Measurements from ENCODE around the gene SETBP1. TPM values are rescaled to one million over a fixed set of nuclear protein-coding genes. Genes with fewer than 3 reads are reported as not detected.

The SETBP1 gene
- total RNA-seq: 21.9 and 22.6 TPM in 2 replicates

DNA sequence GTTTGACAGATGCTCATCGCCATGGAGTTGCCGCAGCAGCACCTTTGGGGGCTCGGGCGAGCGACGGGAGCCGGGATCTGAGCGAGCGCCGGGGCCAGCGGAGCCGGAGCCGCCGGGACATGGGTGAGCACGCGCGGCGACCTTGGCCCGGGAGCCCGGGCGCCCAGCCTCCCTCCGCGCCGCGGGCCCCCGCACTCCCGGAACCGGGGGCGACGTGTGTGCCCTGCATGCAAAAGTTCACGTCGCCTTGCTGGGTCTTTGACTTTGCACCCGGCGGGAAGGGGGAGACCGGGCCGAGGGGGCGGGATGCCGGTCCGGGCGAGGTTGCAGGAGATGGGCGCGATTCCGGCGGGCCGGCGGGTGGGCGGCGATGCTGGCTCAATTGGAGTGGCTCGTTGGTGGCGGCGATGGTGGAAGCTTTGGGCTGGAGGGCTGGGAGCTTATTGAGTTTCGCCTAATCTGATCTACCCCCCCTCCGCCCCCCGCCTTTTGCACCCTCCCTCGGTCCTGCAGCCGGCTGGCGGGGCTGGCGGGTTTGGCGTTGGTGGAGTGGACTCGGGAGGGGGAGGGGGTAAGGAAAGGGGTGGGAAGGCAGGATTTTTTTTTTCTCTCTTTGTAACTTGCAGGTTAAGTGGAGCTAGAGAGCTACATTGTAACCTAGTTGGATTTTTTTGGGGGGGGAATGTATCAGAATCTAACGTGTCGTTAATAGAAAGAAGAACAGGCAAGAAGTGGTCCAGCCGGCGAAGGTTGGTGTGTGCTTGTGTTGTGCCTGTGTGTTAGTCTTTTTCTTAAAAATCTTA, at the start of gene SETBP1:
SETBP1 (plus strand) TSS at position 616 of the 803 bp plus-strand sequence. CDS start 20,459 bp downstream, outside the sequence.
- H3K27me3 Mint-ChIP-seq: peaks cover 24% of the 10 kb centered on the region
- peak; percentile 78 for DNase-seq
- no peaks in the 10 kb centered on the region for H3K9me3 Mint-ChIP-seq
- peak within 1 kb of the TSS; percentile 89 for H3K27ac Mint-ChIP-seq
- no peaks in the 10 kb centered on the region for H3K36me3 Mint-ChIP-seq (ENCODE audit: low read depth)
- intact Hi-C loops (cut with micrococcal nuclease): loop anchor here (1.0 to 2.0 kb wide), 4 partner anchors 18 to 213 kb away; no protein-coding TSS in a partner anchor
- no peak within 1 kb of the TSS for H3K4me3 Mint-ChIP-seq
- peaks cover 6% of the 10 kb centered on the region for H3K4me1 Mint-ChIP-seq

DNA sequence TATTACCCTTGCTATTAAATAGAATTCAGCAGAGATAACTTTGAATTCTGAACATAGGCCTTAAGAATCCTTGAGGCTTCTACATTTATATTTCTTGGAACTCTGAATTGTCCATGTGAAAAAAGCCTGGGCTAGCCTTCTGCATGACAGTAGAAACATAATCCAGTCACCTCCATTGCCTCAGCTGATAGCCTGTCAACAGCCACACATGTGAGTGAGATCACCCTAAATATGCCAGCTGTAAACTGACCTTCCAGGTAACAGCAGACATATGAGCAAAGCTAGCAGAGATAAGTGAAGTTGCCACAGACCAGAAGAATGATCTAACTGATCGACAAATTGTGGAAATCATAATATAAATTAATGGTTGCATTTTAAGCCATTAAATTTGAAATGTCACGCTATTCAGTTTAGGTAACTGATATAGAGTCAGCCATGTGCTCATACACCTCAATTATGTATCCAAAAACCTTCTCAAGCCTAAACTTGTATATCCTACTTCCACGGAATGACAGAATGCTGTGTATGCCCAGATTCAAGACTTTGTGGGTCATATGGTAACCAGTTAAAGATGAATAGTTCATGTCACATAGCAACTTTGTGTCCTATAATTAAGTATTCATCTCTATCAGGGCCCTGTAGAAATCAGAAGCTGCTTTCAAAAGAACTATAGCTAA, 48.1 kb upstream of the SETBP1 start:
- H3K4me3 Mint-ChIP-seq: no peak overlapping the region
- no peaks in the 10 kb centered on the region for H3K36me3 Mint-ChIP-seq (ENCODE audit: low read depth)
- no peak for DNase-seq
- H3K4me1 Mint-ChIP-seq: peaks cover 2% of the 10 kb centered on the region
- H3K27me3 Mint-ChIP-seq: peaks cover 4% of the 10 kb centered on the region
- peaks cover 5% of the 10 kb centered on the region for H3K9me3 Mint-ChIP-seq
- intact Hi-C loops (cut with micrococcal nuclease): no loop called here
- no peak overlapping the region for H3K27ac Mint-ChIP-seq

DNA sequence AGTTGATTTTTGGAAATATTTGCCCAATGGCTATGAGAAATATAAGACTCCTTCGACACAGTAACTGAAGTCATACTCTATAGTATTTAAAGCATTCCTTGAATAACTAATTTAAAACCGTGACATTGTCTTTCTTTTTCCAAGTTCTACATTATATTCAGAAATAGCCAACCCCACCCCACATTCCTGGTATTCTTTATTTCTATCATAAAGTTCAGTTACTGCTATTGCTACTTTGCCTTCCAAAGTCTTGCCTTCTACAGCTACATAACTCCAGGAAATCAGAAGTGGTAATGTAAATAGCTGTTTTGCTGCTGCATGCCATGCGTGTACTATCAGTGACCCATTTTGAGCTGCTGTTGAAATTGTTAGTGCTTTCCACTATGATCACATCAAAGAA, 45.1 kb upstream of the SETBP1 start:
- intact Hi-C loops (cut with micrococcal nuclease): no loop called here
- peaks cover 4% of the 10 kb centered on the region for H3K27me3 Mint-ChIP-seq
- DNase-seq: no peak
- H3K36me3 Mint-ChIP-seq (ENCODE audit: low read depth): no peaks in the 10 kb centered on the region
- peaks cover 3% of the 10 kb centered on the region for H3K4me1 Mint-ChIP-seq
- H3K27ac Mint-ChIP-seq: no peak overlapping the region
- no peak overlapping the region for H3K4me3 Mint-ChIP-seq
- peaks cover 5% of the 10 kb centered on the region for H3K9me3 Mint-ChIP-seq

DNA sequence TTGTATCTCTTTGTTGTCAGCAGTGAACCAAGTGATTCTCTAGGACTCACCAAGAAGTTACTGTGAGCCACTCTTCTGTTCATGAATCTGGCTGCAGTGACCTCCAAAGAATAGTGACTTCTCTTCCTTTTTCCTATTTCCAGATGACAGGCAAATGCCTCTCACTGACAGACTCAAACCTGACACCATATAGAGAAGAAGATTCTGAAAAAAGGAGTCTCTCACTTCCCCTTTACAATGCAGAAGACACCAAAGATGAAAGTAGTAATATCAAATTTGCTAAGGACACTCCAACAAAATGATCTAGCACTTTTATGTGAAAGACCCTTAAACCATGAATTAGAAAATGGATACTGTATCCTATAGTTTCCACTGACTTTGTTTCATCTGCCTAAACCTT, 44.4 kb upstream of the SETBP1 start:
- no peak overlapping the region for H3K27ac Mint-ChIP-seq
- H3K36me3 Mint-ChIP-seq (ENCODE audit: low read depth): no peaks in the 10 kb centered on the region
- H3K27me3 Mint-ChIP-seq: peaks cover 9% of the 10 kb centered on the region
- peaks cover 3% of the 10 kb centered on the region for H3K4me1 Mint-ChIP-seq
- no peak overlapping the region for H3K4me3 Mint-ChIP-seq
- intact Hi-C loops (cut with micrococcal nuclease): no loop called here
- peaks cover 2% of the 10 kb centered on the region for H3K9me3 Mint-ChIP-seq
- no peak for DNase-seq

DNA sequence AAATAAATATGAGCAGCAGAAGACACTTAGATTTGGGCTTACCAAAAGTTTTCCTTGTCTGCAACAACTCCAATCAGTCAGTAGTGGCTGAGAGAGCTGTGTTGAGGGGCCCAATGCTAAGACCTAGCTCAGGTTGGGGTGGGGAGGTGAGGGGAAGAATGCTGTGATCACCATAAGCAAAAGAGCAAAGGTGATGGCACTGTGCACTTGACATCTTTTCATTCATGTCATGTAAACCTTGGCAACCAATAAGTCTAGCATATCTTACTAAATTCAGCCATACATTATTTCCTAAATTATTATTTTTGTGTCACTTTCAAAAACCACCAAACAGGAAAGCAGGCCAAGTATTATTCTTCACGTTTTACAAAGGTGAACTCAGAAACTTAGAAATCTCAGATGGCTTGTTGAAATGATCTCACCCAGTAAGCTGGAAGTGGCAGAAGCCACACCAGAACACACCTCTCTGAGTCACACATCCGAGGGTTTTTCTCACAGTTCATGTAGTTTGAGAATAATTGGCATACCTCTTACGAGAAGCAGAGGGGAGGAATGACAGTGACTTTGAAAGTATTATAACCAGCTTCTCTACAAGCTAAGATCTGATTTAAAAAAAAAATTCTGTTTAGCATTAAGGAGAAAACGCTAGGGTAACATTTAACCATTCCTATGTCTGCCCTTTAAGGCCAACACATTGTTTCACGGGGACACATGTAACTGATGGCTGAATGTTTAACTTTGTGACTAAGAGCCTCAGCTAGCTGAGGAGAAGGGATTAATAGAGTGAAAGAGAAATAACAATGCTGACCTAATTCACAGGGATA, 43.3 kb upstream of the SETBP1 start:
- intact Hi-C loops (cut with micrococcal nuclease): no loop called here
- Mint-ChIP-seq H3K4me3 (no peak overlapping the region), H3K27ac (no peak overlapping the region), H3K27me3 (peaks cover 10% of the 10 kb centered on the region), H3K4me1 (peaks cover 3% of the 10 kb centered on the region), H3K36me3 (ENCODE audit: low read depth) (no peaks in the 10 kb centered on the region), H3K9me3 (no peaks in the 10 kb centered on the region)
- DNase-seq: peak; percentile 58

DNA sequence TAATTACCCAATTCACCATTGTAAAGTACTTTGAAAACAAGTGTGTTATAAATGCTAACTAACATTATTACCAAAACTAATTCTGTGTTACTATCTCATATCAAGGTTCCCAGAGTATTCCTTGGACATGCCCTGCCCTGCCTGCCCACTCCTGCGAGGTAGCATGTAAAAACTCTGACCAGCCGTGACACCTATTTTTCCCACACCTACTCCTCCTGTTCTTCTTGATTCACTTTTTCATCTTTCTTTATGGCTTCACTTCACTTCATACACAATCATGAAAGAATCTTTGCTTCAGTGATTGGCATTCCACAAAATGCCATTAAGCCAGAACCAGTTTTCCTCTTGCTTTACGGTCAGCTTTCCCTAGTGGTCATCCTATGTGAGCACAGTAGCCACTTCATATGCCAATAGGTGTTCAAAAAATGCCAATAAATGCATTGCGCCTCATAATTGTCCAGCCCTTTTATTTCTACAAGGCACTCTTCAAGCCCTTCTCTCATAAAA, 42.6 kb upstream of the SETBP1 start:
- no peaks in the 10 kb centered on the region for H3K36me3 Mint-ChIP-seq (ENCODE audit: low read depth)
- DNase-seq: no peak
- intact Hi-C loops (cut with micrococcal nuclease): no loop called here
- H3K4me3 Mint-ChIP-seq: no peak overlapping the region
- peaks cover 3% of the 10 kb centered on the region for H3K4me1 Mint-ChIP-seq
- H3K27me3 Mint-ChIP-seq: peaks cover 12% of the 10 kb centered on the region
- H3K9me3 Mint-ChIP-seq: no peaks in the 10 kb centered on the region
- H3K27ac Mint-ChIP-seq: no peak overlapping the region

DNA sequence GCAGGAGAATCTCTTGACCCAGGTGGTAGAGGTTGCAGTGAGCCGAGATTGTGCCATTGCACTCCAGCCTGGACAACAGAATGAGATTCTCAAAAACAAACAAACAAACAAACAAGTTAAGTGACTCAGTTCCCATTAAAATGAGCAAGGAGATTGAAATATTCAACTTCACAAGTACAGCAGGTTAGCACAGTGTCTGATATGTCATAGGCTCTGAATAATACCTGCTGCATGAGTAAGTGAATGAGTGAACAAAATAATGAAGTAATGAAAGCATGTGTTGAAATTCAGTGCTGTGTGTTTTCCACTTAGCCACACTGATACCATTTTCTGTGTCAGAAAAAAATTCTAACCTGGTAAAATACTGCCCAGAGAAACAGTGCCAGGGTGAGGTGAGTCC, 41.9 kb upstream of the SETBP1 start:
- Mint-ChIP-seq H3K4me3 (no peak overlapping the region), H3K27ac (no peak overlapping the region), H3K9me3 (no peaks in the 10 kb centered on the region), H3K4me1 (peaks cover 3% of the 10 kb centered on the region), H3K27me3 (peaks cover 12% of the 10 kb centered on the region), H3K36me3 (ENCODE audit: low read depth) (no peaks in the 10 kb centered on the region)
- intact Hi-C loops (cut with micrococcal nuclease): no loop called here
- DNase-seq: no peak

DNA sequence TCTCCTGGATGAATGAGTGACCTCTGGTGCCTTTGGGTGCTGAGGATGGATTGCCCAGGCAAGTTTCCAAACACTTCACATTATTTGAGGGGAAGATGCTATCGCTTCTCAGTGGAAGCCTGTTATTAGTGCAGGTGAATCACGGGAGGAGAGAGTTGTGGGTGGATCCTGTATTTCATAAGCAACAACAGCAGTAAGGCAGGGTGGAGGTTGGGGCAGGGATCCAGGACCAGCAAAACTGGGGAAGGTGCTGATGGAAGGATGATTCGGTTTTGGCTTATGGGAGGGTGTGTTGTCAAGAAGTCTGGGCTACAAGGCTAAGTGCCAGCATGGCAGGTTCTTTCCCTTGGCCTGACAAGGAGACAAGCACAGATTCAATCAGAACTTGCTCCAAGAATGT, 37.7 kb upstream of the SETBP1 start:
- no peaks in the 10 kb centered on the region for H3K9me3 Mint-ChIP-seq
- no peak overlapping the region for H3K4me3 Mint-ChIP-seq
- peaks cover 14% of the 10 kb centered on the region for H3K27me3 Mint-ChIP-seq
- no peak overlapping the region for H3K27ac Mint-ChIP-seq
- H3K4me1 Mint-ChIP-seq: no peaks in the 10 kb centered on the region
- no peaks in the 10 kb centered on the region for H3K36me3 Mint-ChIP-seq (ENCODE audit: low read depth)
- intact Hi-C loops (cut with micrococcal nuclease): no loop called here
- no peak for DNase-seq

DNA sequence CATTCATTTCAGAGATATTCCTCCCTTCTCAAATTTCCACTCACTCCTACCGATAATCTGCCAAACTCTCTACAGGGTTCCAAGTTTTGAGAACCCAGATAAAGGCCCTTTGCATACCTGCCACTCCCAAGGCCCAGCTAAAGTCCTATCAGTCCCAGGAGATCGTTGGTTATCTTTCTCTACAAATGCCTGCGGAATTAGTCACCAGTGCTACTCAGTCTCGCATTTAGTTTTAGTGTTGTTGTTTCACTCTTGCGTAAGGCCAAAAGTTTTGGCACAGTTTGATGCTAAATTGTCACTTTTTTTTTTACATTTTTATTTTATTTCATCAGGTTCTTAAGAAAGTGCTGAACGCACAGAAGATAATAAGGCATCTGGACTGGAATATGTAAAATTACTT, 29.2 kb upstream of the SETBP1 start:
- Mint-ChIP-seq H3K36me3 (ENCODE audit: low read depth) (no peaks in the 10 kb centered on the region), H3K27me3 (peaks cover 11% of the 10 kb centered on the region), H3K9me3 (no peaks in the 10 kb centered on the region), H3K27ac (no peak overlapping the region), H3K4me3 (no peak overlapping the region), H3K4me1 (no peaks in the 10 kb centered on the region)
- no peak for DNase-seq
- intact Hi-C loops (cut with micrococcal nuclease): no loop called here

DNA sequence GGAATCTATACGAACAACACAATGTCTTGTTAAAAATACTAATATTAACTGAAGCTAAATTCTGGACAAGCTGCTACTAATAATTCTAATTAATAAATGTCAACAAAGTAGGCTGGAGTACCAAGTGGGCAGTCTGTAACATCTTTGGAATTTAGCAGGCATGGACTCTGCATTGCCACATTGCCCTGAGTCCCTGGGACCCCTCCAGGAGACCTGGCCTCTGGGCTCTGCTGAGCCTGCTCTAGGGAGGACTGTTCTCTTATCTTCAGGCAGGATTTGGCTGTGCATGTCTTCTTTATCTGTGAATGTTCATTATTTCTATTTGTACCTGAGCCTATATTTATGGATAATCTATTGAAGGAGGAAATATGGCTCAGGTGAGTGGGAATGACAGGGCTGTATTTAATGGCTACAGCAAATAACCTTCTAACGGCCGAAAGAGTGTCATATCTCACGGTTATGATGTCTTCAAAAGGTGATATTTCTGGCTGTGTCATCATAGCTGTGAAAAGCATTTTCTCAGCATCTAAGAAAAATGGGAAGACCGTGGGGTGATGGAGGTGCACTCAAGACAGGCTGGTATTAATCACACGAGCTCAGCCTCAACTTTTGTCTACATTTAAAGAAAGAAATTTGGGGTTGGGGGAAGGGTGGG, 28.6 kb upstream of the SETBP1 start:
- Mint-ChIP-seq H3K36me3 (ENCODE audit: low read depth) (no peaks in the 10 kb centered on the region), H3K27me3 (peaks cover 16% of the 10 kb centered on the region), H3K9me3 (no peaks in the 10 kb centered on the region), H3K4me3 (no peak overlapping the region), H3K27ac (no peak overlapping the region), H3K4me1 (no peaks in the 10 kb centered on the region)
- intact Hi-C loops (cut with micrococcal nuclease): no loop called here
- no peak for DNase-seq

DNA sequence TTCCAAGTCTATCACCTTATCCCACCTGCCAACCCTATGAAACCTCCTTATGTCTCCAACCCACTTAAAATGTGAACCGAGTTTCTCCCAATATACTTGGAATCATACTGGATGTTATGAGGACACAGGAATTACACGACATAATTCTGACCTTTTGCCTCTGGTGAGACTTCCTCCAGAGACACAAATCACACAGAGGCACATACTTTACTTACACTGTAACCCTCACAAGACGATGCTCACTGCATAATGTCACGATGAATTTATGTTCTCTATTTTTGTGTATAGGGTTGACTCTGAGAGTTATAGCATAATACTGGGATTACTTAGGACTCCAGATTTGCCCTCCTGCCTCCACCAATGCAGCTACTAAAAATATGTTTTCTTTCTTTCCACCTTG, 28.0 kb upstream of the SETBP1 start:
- no peak for DNase-seq
- Mint-ChIP-seq H3K9me3 (no peaks in the 10 kb centered on the region), H3K36me3 (ENCODE audit: low read depth) (no peaks in the 10 kb centered on the region), H3K27me3 (peaks cover 14% of the 10 kb centered on the region), H3K27ac (no peak overlapping the region), H3K4me1 (no peaks in the 10 kb centered on the region), H3K4me3 (no peak overlapping the region)
- intact Hi-C loops (cut with micrococcal nuclease): no loop called here

DNA sequence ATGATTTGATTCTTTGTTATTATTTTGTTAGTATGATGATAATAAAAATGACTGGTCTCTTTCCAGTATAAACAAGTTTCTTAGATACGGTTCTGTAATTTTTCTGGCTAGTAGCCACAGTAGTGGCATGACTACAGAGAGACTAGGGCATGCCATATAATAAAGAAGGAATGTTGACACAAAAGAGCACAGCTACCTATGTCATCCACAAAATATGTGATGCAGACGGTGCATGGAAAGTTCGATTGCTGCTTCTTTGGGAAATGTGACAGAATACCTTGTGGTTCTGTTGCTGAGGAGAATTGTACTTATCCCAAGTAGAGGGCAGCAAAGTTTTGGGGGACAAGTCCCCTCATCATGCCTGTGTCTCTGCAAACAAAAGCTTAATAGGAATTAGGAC, 26.1 kb upstream of the SETBP1 start:
- H3K9me3 Mint-ChIP-seq: no peaks in the 10 kb centered on the region
- intact Hi-C loops (cut with micrococcal nuclease): no loop called here
- no peaks in the 10 kb centered on the region for H3K36me3 Mint-ChIP-seq (ENCODE audit: low read depth)
- no peaks in the 10 kb centered on the region for H3K4me1 Mint-ChIP-seq
- H3K4me3 Mint-ChIP-seq: no peak overlapping the region
- H3K27ac Mint-ChIP-seq: no peak overlapping the region
- DNase-seq: no peak
- H3K27me3 Mint-ChIP-seq: peaks cover 14% of the 10 kb centered on the region

DNA sequence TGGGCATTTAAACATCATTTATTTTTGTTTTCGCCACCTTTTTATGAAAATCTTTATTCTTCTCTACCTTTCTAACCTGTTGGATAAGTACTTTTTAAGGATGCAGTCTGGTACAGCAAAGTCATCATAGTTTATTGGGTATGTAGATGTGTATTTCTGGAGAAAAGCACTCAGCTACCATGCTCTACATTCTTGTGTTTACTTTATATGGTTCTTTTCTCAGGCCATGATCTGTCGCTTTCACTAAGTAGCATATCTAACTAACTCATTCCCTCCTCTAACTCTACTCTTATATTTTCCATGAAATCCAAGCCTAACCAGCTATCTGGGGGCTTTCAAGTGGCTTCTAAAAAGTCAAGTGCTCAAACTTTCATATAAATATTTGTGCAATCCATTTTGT, 25.3 kb upstream of the SETBP1 start:
- no peak overlapping the region for H3K4me3 Mint-ChIP-seq

More for the DNA sequence above, 25.3 kb upstream of the SETBP1 start:
- H3K9me3 Mint-ChIP-seq: no peaks in the 10 kb centered on the region
- peaks cover 14% of the 10 kb centered on the region for H3K27me3 Mint-ChIP-seq
- H3K4me1 Mint-ChIP-seq: no peaks in the 10 kb centered on the region
- no peak overlapping the region for H3K27ac Mint-ChIP-seq
- intact Hi-C loops (cut with micrococcal nuclease): no loop called here
- H3K36me3 Mint-ChIP-seq (ENCODE audit: low read depth): no peaks in the 10 kb centered on the region
- DNase-seq: no peak
